NCI-H524 (cell line): ENCODE results near the gene AP3S2.
"Not testable (repeated sequence)": the region's sequence is repeated elsewhere in the genome, so short reads cannot be mapped to it uniquely, and the experiment has no call there.

Source experiments
- DNase-seq, 2 experiments: peaks; one replicate each; lab custom pipeline; 2025; lab: John Stamatoyannopoulos, UW

The AP3S2 gene

DNA sequence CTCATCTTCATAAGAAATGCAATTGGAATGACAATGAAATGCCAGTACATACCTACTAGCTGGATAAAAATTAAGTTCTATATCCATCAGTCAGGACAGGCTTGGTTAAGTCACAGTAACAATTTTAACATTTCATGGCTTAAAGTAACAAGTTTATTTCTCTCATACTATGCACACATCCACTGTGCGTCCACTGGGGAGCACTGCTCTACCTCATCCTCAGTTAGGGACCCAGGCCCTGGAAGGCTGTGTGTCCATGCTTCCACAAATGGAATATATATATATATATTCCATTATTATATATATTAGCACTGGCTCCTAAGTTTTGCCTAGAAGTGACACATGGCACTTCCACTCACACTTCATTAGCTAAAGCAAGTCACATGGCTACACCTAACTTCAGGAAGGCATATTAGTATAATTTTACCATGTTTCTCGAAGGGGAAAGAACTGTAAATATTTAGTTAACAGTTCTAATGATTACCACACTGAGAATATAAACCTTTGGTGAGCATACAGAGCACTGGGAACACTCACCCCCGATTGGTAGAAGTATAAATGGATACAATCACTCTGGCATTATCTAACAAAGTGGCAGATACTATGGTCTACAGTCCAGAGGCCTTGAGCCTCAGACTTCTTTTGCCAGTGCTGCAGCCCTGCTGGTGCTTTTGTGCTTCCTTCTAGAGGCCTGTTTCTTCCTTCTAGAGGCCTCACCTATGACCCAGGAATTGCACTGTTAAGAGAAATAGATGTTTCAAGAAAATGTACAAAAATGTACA lies 28.6 kb downstream of the AP3S2 start:
- no peak for DNase-seq

GRCh38 chr15:89863918-89864317 lies 29.9 kb downstream of the AP3S2 start:
- DNase-seq = no peak

DNA sequence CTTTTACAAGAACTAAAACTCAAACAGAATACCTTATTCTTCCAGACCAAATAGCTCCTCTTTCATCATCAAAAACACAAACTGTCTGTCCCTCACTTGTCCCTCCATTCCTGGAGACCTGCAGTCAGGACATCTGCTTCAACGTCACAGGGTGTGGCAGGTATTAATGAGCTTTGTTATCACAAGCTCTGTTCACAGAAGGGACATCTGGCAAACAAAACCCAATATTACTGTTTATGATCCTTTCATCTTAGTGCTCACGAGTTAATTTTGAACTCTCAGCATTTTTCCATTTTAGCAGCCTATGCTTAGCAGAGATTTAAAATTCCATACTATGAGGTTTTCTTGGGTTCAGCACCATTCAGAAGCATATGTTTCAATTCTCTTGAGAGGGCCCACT lies 32.9 kb downstream of the AP3S2 start:
- DNase-seq = peak in 1 of 2 experiments; percentile 62

DNA sequence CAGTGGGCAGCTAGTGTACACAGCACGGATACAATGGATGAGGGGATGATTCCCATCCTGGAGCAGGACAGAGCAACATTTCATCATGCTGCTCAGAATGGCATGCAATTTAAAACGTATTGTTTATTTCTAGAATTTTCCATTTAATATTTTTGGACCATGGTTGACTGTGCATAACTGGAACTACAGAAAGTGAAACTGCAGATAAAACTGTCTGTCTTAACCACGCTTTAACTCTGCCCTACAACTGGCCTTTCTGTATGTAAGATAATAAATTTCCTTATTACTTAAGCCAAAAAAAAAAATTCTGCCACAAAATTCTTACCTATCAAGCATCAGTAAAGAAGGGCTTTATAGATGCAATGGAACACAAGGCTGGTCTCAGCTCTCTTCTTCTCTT lies 33.4 kb downstream of the AP3S2 start:
- no peak for DNase-seq

DNA sequence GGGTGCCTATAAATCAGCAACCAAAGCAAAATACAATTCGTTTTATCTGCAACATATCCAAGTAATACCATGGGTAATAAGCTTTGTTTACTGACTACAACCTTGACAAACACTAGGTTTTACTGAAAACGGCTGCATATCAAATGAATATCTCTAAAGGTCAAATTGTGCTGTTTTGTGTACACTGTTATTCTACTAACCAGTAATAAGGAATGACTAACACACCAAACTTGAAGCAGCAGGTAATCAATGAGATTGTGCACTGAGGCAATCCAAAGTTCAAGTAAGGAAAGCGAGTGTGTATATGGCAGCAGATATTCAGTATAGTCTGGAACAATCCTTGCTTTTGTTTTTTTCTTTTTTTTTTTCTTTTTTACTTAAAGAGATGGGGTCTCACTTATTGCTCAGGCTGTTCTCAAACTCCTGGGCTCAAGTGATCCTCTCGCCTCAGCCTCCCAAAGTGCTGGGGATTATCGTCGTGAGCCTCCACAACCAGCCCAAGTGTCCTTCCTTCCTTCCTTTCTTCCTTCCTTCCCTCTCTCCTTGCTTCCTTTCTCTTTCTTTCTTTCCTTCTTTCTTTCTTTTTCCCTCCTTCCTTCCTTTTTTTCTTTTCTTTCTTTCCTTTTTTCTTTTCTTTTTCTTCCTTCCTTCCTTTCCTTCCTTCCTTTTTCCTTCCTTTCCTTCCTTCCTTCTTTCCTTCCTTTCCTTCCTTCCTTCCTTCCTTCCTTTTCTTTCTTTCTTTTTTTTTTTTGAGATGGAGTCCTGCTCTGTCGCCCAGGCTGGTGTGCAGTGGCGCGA lies 34.9 kb downstream of the AP3S2 start:
- DNase-seq = no peak

GRCh38 chr15:89857673-89858072 lies 36.1 kb downstream of the AP3S2 start:
- no peak for DNase-seq

- no peak for DNase-seq
These were observed 37.8 kb downstream of the AP3S2 start for GRCh38 chr15:89855948-89856347.

GRCh38 chr15:89854863-89855262 lies 38.9 kb downstream of the AP3S2 start:
- DNase-seq = not testable (repeated sequence)

DNA sequence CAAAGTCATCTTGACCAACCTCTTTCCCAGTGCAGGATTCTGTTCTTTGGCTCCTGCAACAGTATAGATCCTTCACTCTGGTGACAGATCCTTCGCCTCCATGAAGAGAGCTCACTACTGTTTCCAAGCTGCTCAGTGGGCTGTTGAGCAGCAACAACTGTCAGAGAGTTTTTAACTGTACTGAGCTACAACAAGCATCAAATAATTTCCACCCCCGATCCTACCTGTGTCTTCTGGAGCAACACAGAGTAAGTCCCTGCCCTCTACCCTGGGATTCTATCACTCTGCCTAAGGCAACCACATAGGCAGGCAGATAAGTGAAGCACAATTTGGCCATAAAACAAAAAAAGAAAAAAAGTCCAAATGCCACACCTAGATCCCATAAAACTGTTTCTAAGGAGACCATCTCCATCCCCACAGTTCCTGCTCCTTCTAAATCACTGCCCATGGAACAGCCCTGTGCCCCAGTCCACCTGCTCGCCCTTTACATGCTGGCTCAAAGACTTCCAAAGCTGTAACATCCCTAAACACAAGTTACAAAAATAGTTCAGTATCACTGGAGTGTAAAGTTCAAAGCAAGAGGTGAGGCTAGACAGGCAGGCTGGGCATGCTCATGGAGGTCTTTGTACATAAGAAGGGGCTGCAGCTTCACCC lies 41.3 kb downstream of the AP3S2 start:
- no peak for DNase-seq

DNA sequence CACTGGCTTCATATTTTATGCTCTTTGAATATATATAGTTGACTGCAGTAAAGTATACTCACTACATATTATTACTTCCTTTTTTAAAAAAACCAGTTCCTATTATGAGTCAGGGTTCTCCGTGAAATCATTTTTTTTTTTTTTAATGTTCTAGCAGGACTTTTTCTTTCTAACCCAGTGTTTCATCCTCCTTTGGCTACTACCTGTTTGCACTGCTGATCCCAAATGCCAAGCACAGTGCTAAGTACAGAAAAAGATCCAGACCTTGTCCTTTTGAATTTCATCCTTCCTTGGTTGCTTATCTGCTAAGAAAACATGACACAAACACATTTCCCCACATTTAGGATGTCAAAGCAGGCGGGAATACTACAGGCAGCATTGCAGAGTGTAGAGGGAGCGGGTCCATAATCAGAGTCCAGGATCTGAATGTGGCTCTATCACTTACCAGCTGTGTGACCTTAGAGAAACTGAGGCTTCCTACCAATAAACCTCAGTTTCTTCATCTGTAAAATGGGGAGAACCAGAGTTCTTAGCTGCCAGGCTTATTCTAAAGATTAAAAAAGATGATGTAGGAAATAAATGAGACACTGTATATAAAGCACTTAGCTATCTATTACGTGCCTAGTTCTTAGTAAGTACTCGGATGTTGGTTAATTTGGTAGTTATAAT lies 42.0 kb downstream of the AP3S2 start:
- DNase-seq = no peak

DNA sequence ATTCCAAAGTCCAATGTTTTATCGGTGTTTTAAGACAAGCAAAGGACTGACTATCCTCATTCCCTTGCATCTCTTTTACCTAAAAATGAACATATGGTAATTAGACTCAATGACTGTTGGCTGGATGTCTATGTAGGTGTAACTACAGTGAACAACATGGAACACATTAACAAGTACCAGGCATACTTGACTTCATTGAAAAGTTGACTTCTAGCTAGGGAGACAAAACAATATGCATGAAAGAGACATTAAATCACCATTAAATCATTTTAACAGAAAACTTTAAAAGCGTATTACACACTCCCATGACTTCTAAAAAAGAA lies 44.9 kb downstream of the AP3S2 start:
- DNase-seq = no peak

- DNase-seq = no peak
These were observed 46.7 kb downstream of the AP3S2 start for GRCh38 chr15:89847101-89847500.

DNA sequence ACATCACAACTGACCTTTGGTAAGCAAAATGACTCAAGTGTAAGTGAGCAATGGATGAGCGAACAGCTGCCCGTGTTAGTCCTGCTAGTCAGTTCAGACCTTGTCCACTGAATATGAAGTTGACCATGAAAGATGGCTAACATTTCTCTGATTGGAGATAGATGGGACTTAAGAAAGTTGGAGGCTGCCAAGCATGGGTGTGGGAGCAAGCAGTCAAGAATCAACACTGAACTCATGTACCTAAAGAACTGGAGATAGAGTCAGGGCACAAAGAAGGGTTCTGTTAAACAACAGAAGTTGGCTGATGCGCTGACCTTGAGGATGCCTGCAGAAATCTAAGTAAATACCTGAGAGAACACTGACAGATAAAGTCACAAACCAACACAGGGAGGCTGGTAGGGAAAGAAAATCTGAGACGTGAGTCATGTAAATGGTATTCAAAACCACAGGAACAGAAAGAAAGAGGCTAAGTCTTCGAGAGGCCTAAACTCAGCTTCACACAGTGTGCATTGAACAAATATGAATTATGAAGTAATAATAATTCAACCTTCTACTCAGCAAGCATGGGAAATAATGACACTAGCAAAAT lies 48.4 kb downstream of the AP3S2 start:
- no peak for DNase-seq

DNA sequence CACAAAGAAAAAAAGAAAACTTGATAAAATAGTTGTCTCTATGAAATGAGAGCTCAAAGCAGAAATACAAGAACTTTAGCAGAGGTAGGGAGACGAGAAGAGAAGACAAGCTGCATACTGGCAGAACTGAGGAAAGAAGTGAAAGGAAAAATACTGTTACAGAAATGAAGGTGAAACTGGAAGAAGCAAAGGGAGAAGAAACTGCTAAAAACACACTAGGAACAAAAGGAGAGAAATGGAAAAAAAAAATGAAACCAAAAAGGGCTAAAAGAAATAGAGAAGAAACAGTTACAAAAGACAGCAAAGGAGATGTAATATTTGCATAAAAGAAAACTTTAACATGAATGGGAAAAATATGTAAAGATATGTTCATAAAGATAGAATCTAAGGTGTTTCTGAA lies 51.8 kb downstream of the AP3S2 start:
- DNase-seq = no peak

DNA sequence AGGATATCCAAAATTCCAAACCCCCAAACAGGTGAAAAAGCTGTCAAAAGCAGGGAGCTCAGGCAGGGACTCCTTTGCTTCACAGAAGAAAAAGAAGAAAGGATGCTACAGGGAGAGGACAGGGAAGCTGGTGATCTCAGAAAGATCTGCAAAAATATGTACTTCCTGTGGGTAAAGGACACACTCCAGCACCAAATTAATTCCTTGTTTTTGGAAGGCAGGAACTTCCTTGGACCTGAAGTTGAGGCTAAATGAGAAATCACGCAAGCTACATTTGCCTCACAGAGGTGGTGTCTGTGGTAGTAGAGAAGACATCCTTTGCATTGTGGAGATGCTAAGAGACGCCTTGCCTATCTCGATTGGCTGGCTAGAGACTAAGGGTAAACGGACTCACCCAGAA lies 52.5 kb downstream of the AP3S2 start:
- no peak for DNase-seq

- DNase-seq = no peak
These were observed 54.5 kb downstream of the AP3S2 start for GRCh38 chr15:89839167-89839810.

GRCh38 chr15:89837830-89838178 lies 56.0 kb downstream of the AP3S2 start:
- DNase-seq = no peak

DNA sequence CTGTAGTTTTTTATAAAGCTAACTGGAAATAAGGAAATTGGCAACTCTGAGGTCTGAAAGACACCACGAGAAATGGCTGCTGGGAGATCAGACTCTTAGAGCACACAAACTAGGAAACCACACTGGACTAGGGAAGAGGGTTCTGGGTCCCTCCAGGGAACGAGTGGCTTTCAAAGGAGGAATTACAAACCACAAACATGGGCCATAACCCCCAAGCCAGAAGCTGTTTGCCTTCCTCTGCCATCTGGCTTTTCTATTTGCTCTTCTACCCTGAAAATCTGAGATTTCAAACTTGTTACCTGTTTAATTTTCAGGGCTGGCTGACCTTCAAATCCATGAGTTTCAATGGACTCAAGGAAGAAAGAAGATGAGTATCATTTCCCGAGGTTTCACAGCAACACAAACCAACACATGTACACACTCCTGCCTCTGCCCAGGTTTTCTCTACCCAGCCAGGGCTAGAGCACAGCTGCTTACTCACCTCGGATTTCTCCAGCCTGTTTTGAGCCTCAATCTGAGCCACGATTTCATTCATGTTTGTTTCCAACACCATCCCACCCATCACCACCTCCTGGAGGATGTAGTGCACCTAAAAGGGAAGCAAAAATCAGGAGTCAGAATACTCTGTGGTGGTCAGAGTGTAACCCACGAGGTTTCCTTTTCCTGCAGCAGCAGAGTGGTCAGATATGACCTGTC lies 56.5 kb downstream of the AP3S2 start:
- no peak for DNase-seq

DNA sequence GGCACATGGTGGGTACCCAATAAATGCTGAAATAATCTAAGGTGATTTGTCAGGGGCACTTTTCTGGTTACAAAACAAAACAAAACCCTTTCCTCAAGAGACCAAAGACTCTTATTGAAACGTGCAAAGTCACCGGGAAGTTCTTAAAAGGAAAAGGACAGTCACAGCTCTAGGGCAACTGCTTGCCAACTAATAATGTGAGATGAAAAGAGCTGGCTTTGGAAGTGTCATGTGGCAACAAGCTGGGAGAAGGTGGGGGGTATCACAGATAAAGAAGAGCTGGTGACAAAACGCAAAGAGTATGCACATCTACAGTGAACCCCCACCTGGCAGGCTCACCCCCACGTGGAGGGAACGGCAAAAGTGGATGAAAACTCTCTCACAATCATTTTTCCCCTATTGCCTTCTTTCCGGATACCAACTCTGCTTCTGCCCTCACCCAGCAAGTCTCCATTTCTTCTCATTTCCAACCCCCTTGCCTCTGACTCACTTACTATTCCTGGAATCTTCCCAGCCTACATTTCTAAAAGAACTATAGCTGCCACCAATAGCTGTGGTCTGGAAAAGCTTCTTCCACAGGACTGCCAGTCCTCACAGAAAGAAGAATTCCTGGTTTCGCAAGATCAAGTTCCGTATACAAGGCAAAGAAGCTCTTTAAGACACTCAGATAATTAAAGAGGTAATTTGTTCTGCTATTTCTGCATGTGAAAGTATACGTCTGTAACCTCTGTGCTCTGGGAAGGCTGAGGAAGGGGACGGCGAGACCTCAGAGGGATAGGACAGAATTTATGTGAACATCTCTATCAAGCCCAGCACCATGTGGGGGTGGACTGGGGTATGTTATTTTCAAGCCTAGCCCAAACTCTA lies 57.3 kb downstream of the AP3S2 start:
- no peak for DNase-seq

GRCh38 chr15:89835176-89835564 lies 58.6 kb downstream of the AP3S2 start:
- DNase-seq = no peak
